A673 (cell line): ENCODE data around the gene TMIE.

Experiments
- EZH2 ChIP-seq: fragments of 200-600 bp; sonication (generic); IDR thresholded peaks from 2 replicates; pipeline ENCODE4 v1.6.1; 2017; ENCODE audit warnings: borderline replicate concordance, low read depth, mild to moderate bottlenecking, mixed read lengths, antibody characterized with exemption, low read length; ENCODE audit not compliant: poor library complexity, severe bottlenecking
- TF ChIP-seq, protein P1 (sequence below): fragments of 300-800, 200-600 bp; sonication (generic); conservative IDR thresholded peaks from 2 replicates; pipeline ENCODE4 v1.5.1; 2017; ENCODE audit warnings: low read depth, mild to moderate bottlenecking, antibody characterized with exemption, low read length, moderate library complexity, mixed read lengths

DNA sequence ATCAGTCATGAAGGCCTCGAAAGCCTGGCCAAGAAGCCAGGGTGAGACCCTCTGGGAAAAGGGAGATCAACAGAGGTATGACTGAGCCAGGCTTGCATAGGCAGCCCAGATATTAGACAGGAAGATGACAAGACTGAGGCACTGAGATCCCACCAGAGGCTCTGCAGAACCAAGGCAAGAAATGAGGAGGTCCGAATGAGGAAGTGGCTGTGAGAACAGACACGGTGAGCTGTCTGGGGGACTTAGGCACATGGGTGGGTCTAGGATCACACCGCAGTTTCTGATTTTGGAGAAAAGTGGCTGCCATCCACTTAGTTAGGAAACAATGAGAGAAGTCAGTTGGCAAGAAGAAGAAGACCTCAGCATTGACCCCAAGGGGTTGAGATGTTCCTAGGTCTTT lies 47.9 kb downstream of the TMIE start:
- TF ChIP-seq, protein P1, sequence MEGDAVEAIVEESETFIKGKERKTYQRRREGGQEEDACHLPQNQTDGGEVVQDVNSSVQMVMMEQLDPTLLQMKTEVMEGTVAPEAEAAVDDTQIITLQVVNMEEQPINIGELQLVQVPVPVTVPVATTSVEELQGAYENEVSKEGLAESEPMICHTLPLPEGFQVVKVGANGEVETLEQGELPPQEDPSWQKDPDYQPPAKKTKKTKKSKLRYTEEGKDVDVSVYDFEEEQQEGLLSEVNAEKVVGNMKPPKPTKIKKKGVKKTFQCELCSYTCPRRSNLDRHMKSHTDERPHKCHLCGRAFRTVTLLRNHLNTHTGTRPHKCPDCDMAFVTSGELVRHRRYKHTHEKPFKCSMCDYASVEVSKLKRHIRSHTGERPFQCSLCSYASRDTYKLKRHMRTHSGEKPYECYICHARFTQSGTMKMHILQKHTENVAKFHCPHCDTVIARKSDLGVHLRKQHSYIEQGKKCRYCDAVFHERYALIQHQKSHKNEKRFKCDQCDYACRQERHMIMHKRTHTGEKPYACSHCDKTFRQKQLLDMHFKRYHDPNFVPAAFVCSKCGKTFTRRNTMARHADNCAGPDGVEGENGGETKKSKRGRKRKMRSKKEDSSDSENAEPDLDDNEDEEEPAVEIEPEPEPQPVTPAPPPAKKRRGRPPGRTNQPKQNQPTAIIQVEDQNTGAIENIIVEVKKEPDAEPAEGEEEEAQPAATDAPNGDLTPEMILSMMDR, result no peak
- TF ChIP-seq EZH2, result no peak
